AG04450 (cell line): ENCODE measurements around the gene C16orf95. TPM values are rescaled to one million over a fixed set of nuclear protein-coding genes. Genes with fewer than 3 reads are reported as not detected.

Experiments
- CTCF ChIA-PET: fragments of 300-600, 350-600 bp; formaldehyde crosslinking; extraction: SDS; loops from one replicate; lab custom pipeline; 2022; ENCODE audit warnings: antibody characterized with exemption, inconsistent platforms; lab: Charles Lee
- POLR2A ChIA-PET: fragments of 350-600 bp; formaldehyde crosslinking; extraction: SDS; loops from one replicate; lab custom pipeline; 2021; ENCODE audit warnings: antibody characterized with exemption, inconsistent platforms; lab: Yijun Ruan, JAX
- DNase-seq: peaks from one replicate; pipeline ENCODE4 v3.0.0-alpha.2; 2011; ENCODE audit warnings: low read depth, low spot score
- H3K27ac ChIP-seq: one replicate; pipeline ENCODE4 v1.5.1; 2012; ENCODE audit warnings: low read depth, low read length, control low read depth
- H3K27me3 ChIP-seq: one replicate; pipeline ENCODE4 v1.6.0; 2012; ENCODE audit warnings: low read length; ENCODE audit not compliant: control insufficient read depth, insufficient read depth
- H3K4me3 ChIP-seq: 2 replicates; pipeline ENCODE4 v1.5.1; 2011; ENCODE audit warnings: mild to moderate bottlenecking, low read depth, low read length, control low read depth
- H3K9me3 ChIP-seq: 2 replicates; pipeline ENCODE4 v1.5.1; 2012; ENCODE audit warnings: low read length; ENCODE audit not compliant: control insufficient read depth, insufficient read depth
- polyA plus RNA-seq: library from polyadenylated mRNA; depleted of rRNA; stranded (reverse); fragments of >200 nt; gene quantifications from 2 replicates; pipeline ENCODE4 v1.2.3, GENCODE V29; 2011
- TF ChIP-seq, protein P1 (sequence below): IDR thresholded peaks from 2 replicates; pipeline ENCODE4 v1.5.1; 2011; ENCODE audit warnings: low read depth, low read length, control low read depth, inconsistent platforms

Gene C16orf95
- polyA plus RNA-seq, 1 experiment: 2.0 TPM

DNA sequence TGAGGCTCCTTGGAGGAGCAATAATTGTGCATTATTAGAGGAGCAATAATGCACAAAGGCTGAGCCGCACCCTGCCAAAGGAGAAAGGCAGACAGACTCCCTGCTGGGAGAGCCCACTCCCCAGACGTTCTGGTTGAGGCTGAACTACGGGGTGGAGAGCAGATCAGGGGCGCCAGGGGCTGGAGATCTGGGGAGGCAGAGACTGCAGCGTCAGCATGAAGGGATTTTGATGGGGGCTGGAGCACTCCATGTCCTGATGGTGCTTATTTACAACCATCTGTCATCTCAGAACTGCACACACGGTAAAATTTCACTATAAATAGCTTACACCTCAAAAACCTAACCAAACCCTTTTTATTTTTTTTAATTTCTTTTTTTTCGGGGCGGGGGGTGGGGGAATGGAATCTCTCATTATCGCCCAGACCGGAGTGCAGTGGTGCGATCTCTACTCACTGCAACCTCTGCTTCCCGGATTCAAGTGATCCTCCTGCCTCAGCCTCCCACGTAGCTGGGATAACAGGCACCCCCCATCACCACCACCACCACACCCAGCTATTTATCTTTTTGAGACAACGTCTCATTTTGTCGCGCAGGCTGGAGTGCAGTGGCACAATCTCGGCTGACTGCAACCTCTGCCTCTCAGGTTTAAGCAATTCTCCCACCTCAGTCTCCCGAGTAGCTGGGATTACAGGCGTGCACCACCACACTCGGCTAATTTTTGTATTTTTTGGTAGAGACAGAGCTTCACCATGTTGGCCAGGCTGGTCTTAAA, 4.3 kb upstream of the C16orf95 start:
- H3K27me3 ChIP-seq: no peaks in the 10 kb centered on the region
- no peak for DNase-seq
- no peaks in the 10 kb centered on the region; the same call in 1 of the 2 replicates for H3K9me3 ChIP-seq
- ChIA-PET CTCF (no interaction called here), POLR2A (interaction anchor here (1.5 kb wide), 1 partner anchor 62 kb away, joined by 9 read pairs; the partner anchor contains the start of gene FBXO31)
- H3K4me3 ChIP-seq: no peak overlapping the region
- TF ChIP-seq, protein P1, sequence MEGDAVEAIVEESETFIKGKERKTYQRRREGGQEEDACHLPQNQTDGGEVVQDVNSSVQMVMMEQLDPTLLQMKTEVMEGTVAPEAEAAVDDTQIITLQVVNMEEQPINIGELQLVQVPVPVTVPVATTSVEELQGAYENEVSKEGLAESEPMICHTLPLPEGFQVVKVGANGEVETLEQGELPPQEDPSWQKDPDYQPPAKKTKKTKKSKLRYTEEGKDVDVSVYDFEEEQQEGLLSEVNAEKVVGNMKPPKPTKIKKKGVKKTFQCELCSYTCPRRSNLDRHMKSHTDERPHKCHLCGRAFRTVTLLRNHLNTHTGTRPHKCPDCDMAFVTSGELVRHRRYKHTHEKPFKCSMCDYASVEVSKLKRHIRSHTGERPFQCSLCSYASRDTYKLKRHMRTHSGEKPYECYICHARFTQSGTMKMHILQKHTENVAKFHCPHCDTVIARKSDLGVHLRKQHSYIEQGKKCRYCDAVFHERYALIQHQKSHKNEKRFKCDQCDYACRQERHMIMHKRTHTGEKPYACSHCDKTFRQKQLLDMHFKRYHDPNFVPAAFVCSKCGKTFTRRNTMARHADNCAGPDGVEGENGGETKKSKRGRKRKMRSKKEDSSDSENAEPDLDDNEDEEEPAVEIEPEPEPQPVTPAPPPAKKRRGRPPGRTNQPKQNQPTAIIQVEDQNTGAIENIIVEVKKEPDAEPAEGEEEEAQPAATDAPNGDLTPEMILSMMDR: no peak
- no peak overlapping the region for H3K27ac ChIP-seq

DNA sequence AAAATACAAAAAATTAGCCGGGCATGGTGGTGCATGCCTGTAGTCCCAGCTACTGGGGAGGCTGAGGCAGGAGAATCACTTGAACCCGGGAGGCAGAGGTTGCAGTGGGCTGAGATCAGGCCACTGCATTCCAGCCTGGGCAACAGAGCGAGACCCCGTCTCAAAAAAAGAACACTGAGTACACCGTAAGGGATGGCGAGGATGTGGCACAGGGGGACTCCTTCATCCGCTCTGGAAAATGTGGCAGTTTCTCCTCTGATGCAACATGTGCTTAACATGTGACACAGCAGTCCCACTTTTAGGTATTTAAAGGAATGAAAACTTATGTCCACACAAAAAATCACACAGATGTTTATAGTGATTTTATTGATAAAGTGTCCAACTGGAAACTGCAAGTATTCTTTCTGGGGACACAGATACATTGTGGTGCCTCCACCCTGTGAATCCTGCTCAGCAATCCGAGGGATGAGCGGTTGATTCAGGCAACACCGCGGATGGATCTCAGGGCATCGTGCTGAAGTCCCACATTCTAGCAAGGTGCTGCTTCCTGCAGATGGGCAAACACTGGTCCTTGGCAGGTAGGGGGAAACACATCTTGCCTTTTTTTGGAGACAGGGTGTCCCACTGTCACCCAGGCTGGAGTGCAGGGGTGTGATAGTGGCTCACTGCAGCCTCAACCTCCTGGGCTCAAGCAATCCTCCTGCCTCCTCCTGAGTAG, 3.5 kb upstream of the C16orf95 start:
- POLR2A ChIA-PET: interaction anchor here (1.5 kb wide), 1 partner anchor 63 kb away, joined by 9 read pairs; the partner anchor contains the start of gene FBXO31
- CTCF ChIA-PET: no interaction called here
- DNase-seq: no peak

GRCh38 chr16:87319997-87320491, 2.9 kb upstream of the C16orf95 start:
- DNase-seq: no peak
- Histone ChIP-seq H3K4me3 (no peak overlapping the region), H3K9me3 (no peaks in the 10 kb centered on the region; the same call in 1 of the 2 replicates), H3K27ac (no peak overlapping the region), H3K27me3 (no peaks in the 10 kb centered on the region)
- CTCF ChIA-PET: no interaction called here
- POLR2A ChIA-PET: no interaction called here
- TF ChIP-seq, protein P1: no peak

More for the DNA sequence above, 3.5 kb upstream of the C16orf95 start:
- Histone ChIP-seq H3K27ac (no peak overlapping the region), H3K27me3 (no peaks in the 10 kb centered on the region), H3K4me3 (no peak overlapping the region), H3K9me3 (no peaks in the 10 kb centered on the region; the same call in 1 of the 2 replicates)
- TF ChIP-seq, protein P1: no peak

DNA sequence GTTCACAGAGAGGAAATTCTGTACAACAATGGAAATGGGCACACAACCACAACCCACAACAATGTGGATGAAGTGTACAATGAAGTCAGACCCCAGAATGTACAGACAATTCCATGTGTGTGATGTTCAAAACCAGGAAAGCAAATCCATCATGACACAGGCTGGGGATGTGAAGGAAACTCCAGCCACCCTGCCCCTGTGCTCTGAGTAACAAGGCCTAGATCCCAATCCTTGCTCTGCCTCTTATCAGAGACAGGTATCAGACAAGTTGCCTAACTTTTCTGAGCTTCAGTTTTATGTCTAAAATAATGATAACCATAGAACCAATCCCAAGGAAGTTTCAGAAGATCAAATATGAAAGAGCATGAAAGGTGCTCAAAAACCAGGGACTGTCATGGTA, 1.8 kb upstream of the C16orf95 start:
- POLR2A ChIA-PET: interaction anchor here (3.0 kb wide), 1 partner anchor 65 kb away, joined by 20 read pairs; the partner anchor contains the start of gene FBXO31
- CTCF ChIA-PET: interaction anchor here (0.5 to 0.7 kb wide), 2 partner anchors 216 to 754 kb away, joined by 3 read pairs; no protein-coding TSS in a partner anchor
- no peaks in the 10 kb centered on the region; the same call in 1 of the 2 replicates for H3K9me3 ChIP-seq
- H3K27me3 ChIP-seq: no peaks in the 10 kb centered on the region
- H3K4me3 ChIP-seq: no peak overlapping the region
- H3K27ac ChIP-seq: no peak overlapping the region
- DNase-seq: no peak
- TF ChIP-seq, protein P1: no peak
